Activated naive CD8-positive, alpha-beta T cell treated with anti-CD3 and anti-CD28 coated beads for 36 hours (primary cell): ENCODE results near the gene ASCL2. TPM values are rescaled to one million over a fixed set of nuclear protein-coding genes. Genes with fewer than 3 reads are reported as not detected.

Experiments used
- DNase-seq: peaks from one replicate; pipeline ENCODE4 v3.0.0; 2021
- H3K27ac Mint-ChIP-seq: one replicate; pipeline ENCODE4 v1.8.0; 2022; ENCODE audit warnings: mild to moderate bottlenecking, moderate library complexity, mixed read lengths
- H3K27me3 Mint-ChIP-seq: one replicate; pipeline ENCODE4 v1.8.0; 2022; ENCODE audit warnings: mild to moderate bottlenecking, mixed read lengths
- H3K36me3 Mint-ChIP-seq: one replicate; pipeline ENCODE4 v1.8.0; 2021; ENCODE audit warnings: mild to moderate bottlenecking, mixed read lengths
- H3K4me1 Mint-ChIP-seq: one replicate; pipeline ENCODE4 v1.8.0; 2021; ENCODE audit warnings: mixed read lengths
- H3K4me3 Mint-ChIP-seq: one replicate; pipeline ENCODE4 v1.8.0; 2022; ENCODE audit warnings: mild to moderate bottlenecking, moderate library complexity, mixed read lengths
- H3K9me3 Mint-ChIP-seq: one replicate; pipeline ENCODE4 v1.8.0; 2022; ENCODE audit warnings: mixed read lengths
- total RNA-seq, 2 experiments: library from RNA; stranded (reverse); gene quantifications; one replicate each; pipeline ENCODE4 v1.2.3, GENCODE V29; 2021

Gene ASCL2
- total RNA-seq, 2 experiments from 2014 or later, result 2.5 to 2.9 TPM

DNA sequence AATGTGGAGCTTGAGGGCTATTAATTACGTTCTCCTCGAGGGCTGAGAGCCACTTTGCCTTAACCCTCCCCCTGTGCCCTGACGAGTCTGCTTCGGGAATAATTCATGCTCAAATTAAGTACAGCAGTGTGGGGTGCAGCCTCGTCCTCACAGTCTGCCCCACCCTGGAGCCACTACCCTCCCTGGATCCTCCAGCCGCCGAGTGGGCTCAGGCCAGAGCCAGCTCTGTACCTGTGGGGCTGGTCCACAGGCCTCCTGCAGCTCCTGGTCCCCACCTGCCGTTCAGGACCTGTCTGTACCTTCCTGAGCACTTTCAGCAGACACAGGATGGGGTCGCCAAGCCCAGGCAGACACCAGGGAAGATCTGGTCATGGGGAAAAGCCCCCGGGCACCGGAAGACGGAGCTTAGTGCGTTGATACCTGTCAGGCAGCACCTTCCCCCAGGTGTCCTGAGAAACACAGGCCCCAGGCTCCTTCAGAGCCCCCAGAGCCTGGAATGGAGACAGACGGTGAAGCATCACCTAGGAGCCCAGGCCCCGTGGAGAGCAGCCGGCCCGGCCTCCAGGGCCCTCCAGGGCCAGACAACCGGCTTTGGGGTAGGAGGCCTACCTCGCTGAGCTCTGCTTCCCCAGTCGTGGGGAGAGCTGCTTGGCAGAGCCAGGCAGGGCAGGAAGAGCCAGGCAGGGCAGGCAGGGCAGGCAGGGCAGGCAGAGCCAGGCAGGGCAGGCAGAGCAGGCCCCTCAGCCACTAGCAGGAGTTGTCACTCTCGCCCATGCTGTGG is 41.2 kb upstream of the ASCL2 start:
- Mint-ChIP-seq H3K4me3 (no peak overlapping the region), H3K27ac (no peak overlapping the region), H3K27me3 (no peaks in the 10 kb centered on the region), H3K9me3 (no peaks in the 10 kb centered on the region), H3K36me3 (no peaks in the 10 kb centered on the region), H3K4me1 (peaks cover 13% of the 10 kb centered on the region)
- no peak for DNase-seq

GRCh38 chr11:2310786-2311352 is 40.5 kb upstream of the ASCL2 start:
- no peaks in the 10 kb centered on the region for H3K36me3 Mint-ChIP-seq
- H3K27ac Mint-ChIP-seq, result no peak overlapping the region
- no peaks in the 10 kb centered on the region for H3K9me3 Mint-ChIP-seq
- DNase-seq, result no peak
- no peaks in the 10 kb centered on the region for H3K27me3 Mint-ChIP-seq
- H3K4me1 Mint-ChIP-seq, result peaks cover 19% of the 10 kb centered on the region
- no peak overlapping the region for H3K4me3 Mint-ChIP-seq

GRCh38 chr11:2310073-2310785 is 39.8 kb upstream of the ASCL2 start:
- Mint-ChIP-seq H3K4me3 (no peak overlapping the region), H3K27me3 (no peaks in the 10 kb centered on the region), H3K27ac (no peak overlapping the region), H3K4me1 (peaks cover 24% of the 10 kb centered on the region), H3K36me3 (no peaks in the 10 kb centered on the region), H3K9me3 (no peaks in the 10 kb centered on the region)
- DNase-seq, result no peak

DNA sequence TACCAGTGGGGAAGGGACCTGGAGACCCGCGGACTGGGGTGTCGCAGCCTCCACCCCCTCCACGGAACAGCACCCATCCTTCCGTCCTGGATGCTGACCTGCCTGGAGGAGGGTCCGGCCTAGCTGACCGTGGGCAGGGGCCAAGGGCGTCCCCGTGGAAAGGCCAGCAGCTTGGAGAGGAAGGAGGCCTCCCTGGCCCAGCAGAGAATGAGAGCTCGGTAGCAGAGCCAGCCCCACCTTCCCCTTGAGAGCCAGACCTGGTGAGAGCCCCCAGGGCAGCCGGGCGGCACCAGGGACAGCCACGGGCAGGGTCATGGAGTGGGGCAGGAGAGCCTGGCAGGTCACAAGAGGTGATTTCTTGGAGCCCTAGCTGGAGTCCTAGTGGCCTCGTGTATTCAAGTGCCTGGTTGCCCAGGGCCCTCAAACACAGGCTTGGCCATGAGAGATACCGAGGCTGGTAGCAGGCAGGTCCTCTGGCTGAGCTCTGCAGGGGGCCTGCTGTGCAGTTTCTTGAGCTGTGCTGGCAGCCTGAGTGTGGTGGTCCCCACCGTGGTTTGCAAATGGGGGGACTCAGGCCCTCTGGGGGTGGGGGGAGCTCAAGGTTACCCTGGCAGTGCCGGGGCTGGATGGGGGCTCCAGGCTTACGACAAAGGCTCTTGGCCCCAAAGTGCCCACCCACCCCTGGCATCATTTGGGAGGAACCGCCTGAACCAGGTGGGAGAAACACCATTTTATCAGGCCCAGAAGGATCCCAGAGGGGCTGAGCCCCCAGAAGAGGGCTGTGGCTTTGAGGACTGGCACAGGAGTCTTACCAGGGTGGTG is 39.1 kb upstream of the ASCL2 start:
- H3K9me3 Mint-ChIP-seq, result no peaks in the 10 kb centered on the region
- no peaks in the 10 kb centered on the region for H3K36me3 Mint-ChIP-seq
- DNase-seq, result no peak
- peaks cover 24% of the 10 kb centered on the region for H3K4me1 Mint-ChIP-seq
- H3K4me3 Mint-ChIP-seq, result no peak overlapping the region
- no peaks in the 10 kb centered on the region for H3K27me3 Mint-ChIP-seq
- no peak overlapping the region for H3K27ac Mint-ChIP-seq

DNA sequence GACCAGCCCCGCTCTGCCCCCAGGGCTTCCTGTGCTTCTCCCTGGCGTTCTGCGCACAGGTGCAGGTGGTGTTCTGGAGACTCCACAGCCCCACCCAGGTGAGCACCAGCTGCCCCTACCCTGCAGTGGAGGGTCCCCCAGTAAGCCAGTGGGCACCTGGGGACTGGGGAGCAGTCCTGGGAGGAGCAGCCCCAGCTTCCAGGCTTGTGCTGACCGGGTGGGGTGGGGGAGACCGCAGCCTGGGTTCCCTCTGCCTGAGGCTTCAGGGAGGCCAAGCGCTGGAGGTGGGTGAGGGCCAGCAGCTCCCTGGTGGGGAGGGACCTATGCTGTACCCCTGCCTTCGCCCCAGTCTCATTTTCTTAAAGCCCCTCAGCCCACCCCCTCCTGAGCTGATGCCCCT is 38.3 kb upstream of the ASCL2 start:
- H3K4me3 Mint-ChIP-seq, result no peak overlapping the region
- peaks cover 29% of the 10 kb centered on the region for H3K4me1 Mint-ChIP-seq
- H3K36me3 Mint-ChIP-seq, result no peaks in the 10 kb centered on the region
- no peaks in the 10 kb centered on the region for H3K9me3 Mint-ChIP-seq
- no peak overlapping the region for H3K27ac Mint-ChIP-seq
- H3K27me3 Mint-ChIP-seq, result no peaks in the 10 kb centered on the region
- DNase-seq, result no peak

GRCh38 chr11:2307501-2308331 is 37.3 kb upstream of the ASCL2 start:
- peak overlapping the region; percentile 62 for H3K27ac Mint-ChIP-seq
- H3K4me3 Mint-ChIP-seq, result no peak overlapping the region

GRCh38 chr11:2306877-2307500 is 36.6 kb upstream of the ASCL2 start:
- Mint-ChIP-seq H3K27ac (peak overlapping the region; percentile 20), H3K4me1 (peaks cover 31% of the 10 kb centered on the region), H3K4me3 (no peak overlapping the region), H3K27me3 (no peaks in the 10 kb centered on the region), H3K9me3 (no peaks in the 10 kb centered on the region), H3K36me3 (no peaks in the 10 kb centered on the region)
- DNase-seq, result no peak

More at GRCh38 chr11:2307501-2308331, 37.3 kb upstream of the ASCL2 start:
- DNase-seq, result no peak
- Mint-ChIP-seq H3K27me3 (no peaks in the 10 kb centered on the region), H3K4me1 (peaks cover 30% of the 10 kb centered on the region), H3K36me3 (no peaks in the 10 kb centered on the region), H3K9me3 (no peaks in the 10 kb centered on the region)

GRCh38 chr11:2306452-2306823 is 36.0 kb upstream of the ASCL2 start:
- no peak for DNase-seq
- Mint-ChIP-seq H3K4me3 (peak overlapping the region; percentile 68), H3K9me3 (no peaks in the 10 kb centered on the region), H3K27me3 (no peaks in the 10 kb centered on the region), H3K36me3 (no peaks in the 10 kb centered on the region), H3K4me1 (peaks cover 36% of the 10 kb centered on the region), H3K27ac (peak overlapping the region; percentile 89)

DNA sequence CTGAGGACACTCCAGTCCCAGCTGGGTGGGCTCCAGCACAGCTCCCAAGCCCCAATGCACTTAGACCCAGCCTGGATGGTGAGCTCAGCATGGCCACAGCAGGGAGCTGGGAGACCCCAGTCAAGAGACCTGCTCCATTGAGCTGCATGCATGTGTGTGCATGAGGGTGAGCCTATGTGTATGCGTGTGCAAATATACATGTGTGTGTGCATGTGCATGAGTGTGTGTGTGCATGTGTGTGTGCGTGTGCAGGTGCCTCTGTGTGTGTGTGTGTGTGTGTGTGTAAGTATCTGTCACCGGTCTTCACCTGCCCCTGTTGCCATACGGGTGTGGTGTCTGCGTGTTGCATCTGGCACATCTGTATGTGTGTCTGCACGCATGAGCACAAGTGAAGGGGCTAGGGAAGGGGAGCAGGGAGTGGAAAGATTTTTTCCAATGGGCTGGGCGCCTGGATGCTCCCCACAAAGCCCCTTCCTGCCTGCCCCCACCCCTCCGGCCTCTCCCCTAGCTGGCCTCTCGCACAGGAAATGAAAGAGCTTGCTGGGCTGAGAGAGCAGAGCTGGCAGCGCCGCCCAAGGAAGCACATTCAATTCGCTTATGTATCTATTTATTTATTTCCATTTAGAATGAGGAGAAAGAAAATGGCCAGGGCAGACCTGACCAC is 35.5 kb upstream of the ASCL2 start:
- no peaks in the 10 kb centered on the region for H3K36me3 Mint-ChIP-seq
- H3K27me3 Mint-ChIP-seq, result no peaks in the 10 kb centered on the region
- peaks cover 38% of the 10 kb centered on the region for H3K4me1 Mint-ChIP-seq
- DNase-seq, result peak; percentile 38
- H3K4me3 Mint-ChIP-seq, result peak overlapping the region; percentile 68
- H3K9me3 Mint-ChIP-seq, result no peaks in the 10 kb centered on the region
- H3K27ac Mint-ChIP-seq, result peak overlapping the region; percentile 89

GRCh38 chr11:2305140-2305778 is 34.9 kb upstream of the ASCL2 start:
- Mint-ChIP-seq H3K4me1 (peaks cover 43% of the 10 kb centered on the region), H3K4me3 (peak overlapping the region; percentile 36), H3K36me3 (no peaks in the 10 kb centered on the region), H3K9me3 (no peaks in the 10 kb centered on the region), H3K27me3 (no peaks in the 10 kb centered on the region), H3K27ac (peak overlapping the region; percentile 67)
- DNase-seq, result peak; percentile 85

- Mint-ChIP-seq H3K27me3 (no peaks in the 10 kb centered on the region), H3K27ac (peak overlapping the region; percentile 67), H3K4me3 (peak overlapping the region; percentile 36), H3K36me3 (no peaks in the 10 kb centered on the region), H3K4me1 (peaks cover 45% of the 10 kb centered on the region), H3K9me3 (no peaks in the 10 kb centered on the region)
- no peak for DNase-seq
Observed at GRCh38 chr11:2304506-2305139, 34.2 kb upstream of the ASCL2 start.

GRCh38 chr11:2303627-2304505 is 33.5 kb upstream of the ASCL2 start:
- peaks cover 49% of the 10 kb centered on the region for H3K4me1 Mint-ChIP-seq
- H3K9me3 Mint-ChIP-seq, result no peaks in the 10 kb centered on the region
- H3K27me3 Mint-ChIP-seq, result no peaks in the 10 kb centered on the region
- H3K4me3 Mint-ChIP-seq, result peak overlapping the region; percentile 86
- no peaks in the 10 kb centered on the region for H3K36me3 Mint-ChIP-seq
- no peak for DNase-seq
- peak overlapping the region; percentile 63 for H3K27ac Mint-ChIP-seq
